Measurements from ENCODE around the gene SBNO2. TPM values are rescaled to one million over a fixed set of nuclear protein-coding genes. Genes with fewer than 3 reads are reported as not detected.

The SBNO2 gene
- polyA plus RNA-seq, 3 donors: 0.71 to 75.0 (median 2.6) TPM

DNA sequence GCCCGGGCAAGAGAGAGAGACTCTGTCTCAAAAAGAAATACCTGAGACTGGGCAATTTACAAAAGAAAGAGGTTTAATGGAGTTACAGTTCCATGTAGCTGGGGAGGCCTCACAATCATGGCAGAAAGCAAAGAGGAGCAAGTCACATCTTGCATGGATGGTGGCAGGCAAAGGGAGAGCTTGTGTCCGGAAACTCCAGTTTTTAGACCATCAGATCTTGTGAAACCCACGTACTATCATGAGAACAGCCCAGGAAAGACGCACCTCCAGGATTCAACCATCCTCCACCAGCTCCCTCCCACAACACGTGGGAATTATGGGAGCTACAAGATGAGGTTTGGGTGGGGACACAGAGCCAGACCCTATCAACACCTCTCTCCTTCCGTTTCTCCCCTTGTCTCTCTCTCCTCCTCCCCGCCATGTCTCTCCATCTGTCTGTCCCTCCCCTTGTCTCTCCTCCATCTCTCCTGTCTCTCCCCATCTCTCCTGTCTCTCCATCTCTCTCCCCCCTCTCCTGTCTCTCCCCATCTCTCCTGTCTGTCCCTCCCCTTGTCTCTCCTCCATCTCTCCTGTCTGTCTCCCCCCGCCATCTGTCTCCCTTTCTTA is 88.9 kb downstream of the SBNO2 start:
- Histone ChIP-seq H3K4me1 (ENCODE audit: control insufficient read depth in 1 of 2, insufficient read depth in 2 of 2, low read length in 2 of 2) (peaks cover 71 to 96% of the 10 kb centered on the region in 2 donors), H4K20me1 (ENCODE audit: insufficient read depth, low read length) (peaks cover 95% of the 10 kb centered on the region), H3K27me3 (ENCODE audit: control insufficient read depth in 2 of 2, insufficient read depth in 2 of 2, low read length in 2 of 2) (no peaks in the 10 kb centered on the region), H3K4me2 (replicated peaks; ENCODE audit: extremely low read depth, low read length, poor library complexity, severe bottlenecking) (no peak overlapping the region), H3K27ac (ENCODE audit: low read depth in 1 of 2, low read length in 2 of 2) (peak overlapping the region; percentile 95 to 97), H3K4me3 (replicated peaks in 1 of 3; ENCODE audit: low read depth in 2 of 3, low read length in 3 of 3) (no peak overlapping the region), H3K79me2 (ENCODE audit: insufficient read depth, low read length) (peaks cover 69% of the 10 kb centered on the region), H3K36me3 (replicated peaks in 1 of 2; ENCODE audit: control insufficient read depth in 1 of 2, insufficient read depth in 2 of 2, low read length in 2 of 2) (peaks cover 76 to 78% of the 10 kb centered on the region in 2 donors), H3K9ac (ENCODE audit: insufficient read depth, low read length, poor library complexity, severe bottlenecking) (no peak overlapping the region), H3K9me3 (replicated peaks in 1 of 2; ENCODE audit: control insufficient read depth in 1 of 2, insufficient read depth in 1 of 2, low read length in 2 of 2) (no peaks in the 10 kb centered on the region), H2AFZ (ENCODE audit: insufficient read depth, low read depth, low read length, poor library complexity, severe bottlenecking) (no peak overlapping the region)
- H3K36me3 Mint-ChIP-seq: peaks cover 44 to 73% of the 10 kb centered on the region in 2 donors
- H3K27me3 Mint-ChIP-seq (ENCODE audit: low read depth in 3 of 3): peaks cover 0 to 5% (median 0%) of the 10 kb centered on the region in 3 donors
- WGBS (ENCODE audit: insufficient coverage): 56% methylated on average over 5 of the region's 8 CpGs
- no peak for DNase-seq
- TF ChIP-seq, protein P1, sequence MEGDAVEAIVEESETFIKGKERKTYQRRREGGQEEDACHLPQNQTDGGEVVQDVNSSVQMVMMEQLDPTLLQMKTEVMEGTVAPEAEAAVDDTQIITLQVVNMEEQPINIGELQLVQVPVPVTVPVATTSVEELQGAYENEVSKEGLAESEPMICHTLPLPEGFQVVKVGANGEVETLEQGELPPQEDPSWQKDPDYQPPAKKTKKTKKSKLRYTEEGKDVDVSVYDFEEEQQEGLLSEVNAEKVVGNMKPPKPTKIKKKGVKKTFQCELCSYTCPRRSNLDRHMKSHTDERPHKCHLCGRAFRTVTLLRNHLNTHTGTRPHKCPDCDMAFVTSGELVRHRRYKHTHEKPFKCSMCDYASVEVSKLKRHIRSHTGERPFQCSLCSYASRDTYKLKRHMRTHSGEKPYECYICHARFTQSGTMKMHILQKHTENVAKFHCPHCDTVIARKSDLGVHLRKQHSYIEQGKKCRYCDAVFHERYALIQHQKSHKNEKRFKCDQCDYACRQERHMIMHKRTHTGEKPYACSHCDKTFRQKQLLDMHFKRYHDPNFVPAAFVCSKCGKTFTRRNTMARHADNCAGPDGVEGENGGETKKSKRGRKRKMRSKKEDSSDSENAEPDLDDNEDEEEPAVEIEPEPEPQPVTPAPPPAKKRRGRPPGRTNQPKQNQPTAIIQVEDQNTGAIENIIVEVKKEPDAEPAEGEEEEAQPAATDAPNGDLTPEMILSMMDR (IDR thresholded peaks at IDR 0.05): no peak
- peaks cover 67% of the 10 kb centered on the region for H3K4me1 Mint-ChIP-seq
- H3K4me3 Mint-ChIP-seq: no peak overlapping the region
- intact Hi-C loops (cut with micrococcal nuclease): no loop called here
- peak overlapping the region; percentile 64 to 89 (median 85) for H3K27ac Mint-ChIP-seq
- H3K9me3 Mint-ChIP-seq: no peaks in the 10 kb centered on the region

GRCh38 chr19:1084024-1084868 is 89.8 kb downstream of the SBNO2 start:
- Mint-ChIP-seq H3K36me3 (peaks cover 50 to 79% of the 10 kb centered on the region in 2 donors), H3K4me3 (no peak overlapping the region), H3K27ac (peak overlapping the region in 4 of 7 donors; percentile 36 to 89 (median 74)), H3K4me1 (peaks cover 60% of the 10 kb centered on the region), H3K27me3 (ENCODE audit: low read depth in 3 of 3) (peaks cover 0 to 5% (median 0%) of the 10 kb centered on the region in 3 donors), H3K9me3 (no peaks in the 10 kb centered on the region)
- TF ChIP-seq, protein P1 (IDR thresholded peaks at IDR 0.05): no peak
- H3K27me3 ChIP-seq (ENCODE audit: control insufficient read depth in 2 of 2, insufficient read depth in 2 of 2, low read length in 2 of 2): no peaks in the 10 kb centered on the region
- intact Hi-C loops (cut with micrococcal nuclease): no loop called here
- peaks cover 62 to 88% of the 10 kb centered on the region in 2 donors for H3K4me1 ChIP-seq (ENCODE audit: control insufficient read depth in 1 of 2, insufficient read depth in 2 of 2, low read length in 2 of 2)
- WGBS (ENCODE audit: insufficient coverage): 95% methylated on average over 29 of the region's 43 CpGs
- DNase-seq: no peak
- no peak overlapping the region for H2AFZ ChIP-seq (ENCODE audit: insufficient read depth, low read depth, low read length, poor library complexity, severe bottlenecking)
- no peak overlapping the region for H3K4me2 ChIP-seq (replicated peaks; ENCODE audit: extremely low read depth, low read length, poor library complexity, severe bottlenecking)
- H3K27ac ChIP-seq (ENCODE audit: low read depth in 1 of 2, low read length in 2 of 2): peak overlapping the region in 1 of 2 donors; percentile 97
- H4K20me1 ChIP-seq (ENCODE audit: insufficient read depth, low read length): peaks cover 98% of the 10 kb centered on the region
- no peak overlapping the region for H3K9ac ChIP-seq (ENCODE audit: insufficient read depth, low read length, poor library complexity, severe bottlenecking)
- no peaks in the 10 kb centered on the region for H3K9me3 ChIP-seq (replicated peaks in 1 of 2; ENCODE audit: control insufficient read depth in 1 of 2, insufficient read depth in 1 of 2, low read length in 2 of 2)
- H3K4me3 ChIP-seq (replicated peaks in 1 of 3; ENCODE audit: low read depth in 2 of 3, low read length in 3 of 3): no peak overlapping the region
- peaks cover 72% of the 10 kb centered on the region for H3K79me2 ChIP-seq (ENCODE audit: insufficient read depth, low read length)
- peaks cover 79 to 83% of the 10 kb centered on the region in 2 donors for H3K36me3 ChIP-seq (replicated peaks in 1 of 2; ENCODE audit: control insufficient read depth in 1 of 2, insufficient read depth in 2 of 2, low read length in 2 of 2)
